Small intestine (tissue), 16 donors: ENCODE results near the gene SYMPK. TPM values are rescaled to one million over a fixed set of nuclear protein-coding genes. Genes with fewer than 3 reads are reported as not detected.

Experiments
- DNase-seq, 2 donors: peaks; one replicate each; pipeline versions ENCODE4 v3.0.0 to v3.0.0-alpha.2; 2013
- FAIRE-seq: peaks from 2 replicates; lab custom pipeline; 2012; peaks lifted over from hg19 to GRCh38; lab: Jason Lieb, UNC
- H3K27ac ChIP-seq, 3 donors: one replicate each; pipeline ENCODE4 v1.5.1; 2013; ENCODE audit warnings: low read length in 2 of 3, mild to moderate bottlenecking in 2 of 3, control low read depth in 1 of 3, inconsistent platforms in 1 of 3, low read depth in 1 of 3, moderate library complexity in 1 of 3
- H3K27me3 ChIP-seq, 3 donors: one replicate each; pipeline ENCODE4 v1.6.1; 2013; ENCODE audit warnings: low read length in 3 of 3, inconsistent platforms in 1 of 3; ENCODE audit not compliant: control insufficient read depth in 3 of 3, insufficient read depth in 3 of 3
- H3K36me3 ChIP-seq, 3 donors: one replicate each; pipeline ENCODE4 v1.6.1; 2013; ENCODE audit warnings: low read length in 3 of 3, inconsistent platforms in 1 of 3, low read depth in 1 of 3, mild to moderate bottlenecking in 1 of 3, moderate library complexity in 1 of 3; ENCODE audit not compliant: control insufficient read depth in 3 of 3, insufficient read depth in 2 of 3
- H3K4me1 ChIP-seq, 3 donors: one replicate each; pipeline ENCODE4 v1.6.1; 2013; ENCODE audit warnings: low read length in 2 of 3, inconsistent platforms in 1 of 3, low read depth in 1 of 3, mild to moderate bottlenecking in 1 of 3, moderate library complexity in 1 of 3; ENCODE audit not compliant: control insufficient read depth in 3 of 3, insufficient read depth in 2 of 3
- H3K4me3 ChIP-seq, 3 donors: one replicate each; pipeline ENCODE4 v1.5.1; 2013; ENCODE audit warnings: low read length in 3 of 3, control low read depth in 1 of 3, inconsistent platforms in 1 of 3, low read depth in 1 of 3, mild to moderate bottlenecking in 1 of 3, moderate library complexity in 1 of 3
- H3K9me3 ChIP-seq, 2 donors: one replicate each; pipeline ENCODE4 v1.6.1; 2013; ENCODE audit warnings: low read depth in 1 of 2, low read length in 1 of 2; ENCODE audit not compliant: control insufficient read depth in 2 of 2, insufficient read depth in 1 of 2
- WGBS, 3 donors: extraction: QIAGEN DNeasy Blood & Tissue Kit; methylation state at CpG; one replicate each; pipeline ENCODE4 v1.1.7; 2013; 5-methylcytosine and 5-hydroxymethylcytosine counted together
- long read RNA-seq, 10 donors: transcript quantifications; one replicate each; lab custom pipeline, GENCODE V29; 2026
- polyA plus RNA-seq, 4 donors: library from polyadenylated mRNA; stranded (reverse) in 3 of 4; unstranded in 1 of 4; fragments of 200-250 nt in 3 of 4; fragments of 120-200 nt in 1 of 4; gene quantifications; one replicate each; pipeline versions ENCODE4 v1.2.1 to v1.2.3, GENCODE V29; 2013
- donor health status: healthy with polysubstance abuse.
- donor health status: control.
- donor health status: control.
- donor health status: Bipolar disorder and iron deficiency.
- donor health status: healthy.

SYMPK gene
- 100 to 1,000 TPM in 1 of 4 donors, 10 to 100 TPM in 3; 64.8 to 106 (median 72.4) TPM for polyA plus RNA-seq
- long read RNA-seq, donor 1, full-length matches to known transcripts: 9 of 19 reads
- long read RNA-seq, donor 1, partial matches to known transcripts: 10 of 19 reads
- long read RNA-seq, donor 1, other reads (novel, unspliced or antisense): 0 of 19 reads
- long read RNA-seq, donor 2, full-length matches to known transcripts: 1 of 1 reads
- long read RNA-seq, donor 2, partial matches to known transcripts: 0 of 1 reads
- long read RNA-seq, donor 2, other reads (novel, unspliced or antisense): 0 of 1 reads
- long read RNA-seq, donor 3, partial matches to known transcripts: 5 of 6 reads
- long read RNA-seq, donor 3, other reads (novel, unspliced or antisense): 0 of 6 reads
- long read RNA-seq, donor 4: 0 reads
- long read RNA-seq, donor 5, full-length matches to known transcripts: 2 of 2 reads
- long read RNA-seq, donor 5, partial matches to known transcripts: 0 of 2 reads
- long read RNA-seq, donor 5, other reads (novel, unspliced or antisense): 0 of 2 reads
- long read RNA-seq, donor 6, full-length matches to known transcripts: 3 of 3 reads
- long read RNA-seq, donor 6, partial matches to known transcripts: 0 of 3 reads
- long read RNA-seq, donor 6, other reads (novel, unspliced or antisense): 0 of 3 reads
- long read RNA-seq, donor 7, full-length matches to known transcripts: 5 of 75 reads
- long read RNA-seq, donor 7, partial matches to known transcripts: 70 of 75 reads
- long read RNA-seq, donor 7, other reads (novel, unspliced or antisense): 0 of 75 reads
- long read RNA-seq, donor 8: 0 reads
- long read RNA-seq, donor 9, partial matches to known transcripts: 5 of 5 reads
- long read RNA-seq, donor 9, other reads (novel, unspliced or antisense): 0 of 5 reads
- long read RNA-seq, donor 10, full-length matches to known transcripts: 4 of 17 reads
- long read RNA-seq, donor 10, partial matches to known transcripts: 13 of 17 reads
- long read RNA-seq, donor 10, other reads (novel, unspliced or antisense): 0 of 17 reads

- no peak for FAIRE-seq
- Histone ChIP-seq H3K36me3 (peaks cover 2 to 28% (median 8%) of the 10 kb centered on the region in 3 donors), H3K27ac (peak within 1 kb of the TSS; percentile 58 to 94 (median 93)), H3K4me3 (peak within 1 kb of the TSS; percentile 70 to 80 (median 74)), H3K9me3 (no peaks in the 10 kb centered on the region), H3K4me1 (peaks cover 0 to 14% (median 0%) of the 10 kb centered on the region in 3 donors), H3K27me3 (peaks cover 0 to 7% (median 0%) of the 10 kb centered on the region in 3 donors)
- WGBS, 3 donors: 0% methylated on average over 53 to 65 of the region's 65 CpGs
- DNase-seq: peak; percentile 99
Measured at GRCh38 chr19:45862564-45863334, at the start of gene SYMPK. Gene SYMPK, minus strand, starts transcription at chr19:45863147. Its CDS starts 8,652 bp downstream, at chr19:45854495.

DNA sequence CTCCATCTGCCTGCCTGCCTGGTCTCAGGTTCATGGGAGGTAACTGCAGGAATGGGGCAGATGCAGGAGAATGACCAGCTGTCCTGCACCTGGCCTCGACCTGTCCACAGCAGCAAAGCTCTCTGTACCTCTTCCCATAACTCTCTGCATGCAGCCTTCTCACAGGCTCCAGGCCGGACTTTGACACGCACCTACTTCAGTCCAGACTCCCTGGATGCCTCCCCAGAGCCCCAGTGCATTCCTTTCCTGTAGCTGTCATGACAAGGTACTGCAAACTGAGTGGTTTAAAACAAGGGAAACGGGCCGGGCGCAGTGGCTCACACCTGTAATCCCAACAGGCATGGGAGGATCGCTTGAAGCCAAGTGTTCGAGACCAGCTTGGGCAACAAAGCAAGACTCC lies 48.3 kb upstream of the SYMPK start:
- Histone ChIP-seq H3K4me3 (no peak overlapping the region), H3K9me3 (no peaks in the 10 kb centered on the region), H3K27me3 (peaks cover 0 to 6% (median 2%) of the 10 kb centered on the region in 3 donors), H3K4me1 (peaks cover 0 to 8% (median 0%) of the 10 kb centered on the region in 3 donors), H3K36me3 (no peaks in the 10 kb centered on the region), H3K27ac (no peak overlapping the region)
- 23 to 58% (median 47%) methylated on average over 8 of the region's 8 CpGs for WGBS, 3 donors
- peak; percentile 31 to 70 for DNase-seq
- no peak for FAIRE-seq

- Histone ChIP-seq H3K27ac (no peak overlapping the region), H3K36me3 (no peaks in the 10 kb centered on the region), H3K9me3 (no peaks in the 10 kb centered on the region), H3K4me1 (peaks cover 0 to 8% (median 0%) of the 10 kb centered on the region in 3 donors), H3K4me3 (no peak overlapping the region), H3K27me3 (peaks cover 0 to 2% (median 0%) of the 10 kb centered on the region in 3 donors)
- 75 to 77% (median 75%) methylated on average over 5 of the region's 5 CpGs for WGBS, 3 donors
- DNase-seq (no peak), FAIRE-seq (no peak)
Measured at GRCh38 chr19:45908956-45909355, 46.0 kb upstream of the SYMPK start.

DNA sequence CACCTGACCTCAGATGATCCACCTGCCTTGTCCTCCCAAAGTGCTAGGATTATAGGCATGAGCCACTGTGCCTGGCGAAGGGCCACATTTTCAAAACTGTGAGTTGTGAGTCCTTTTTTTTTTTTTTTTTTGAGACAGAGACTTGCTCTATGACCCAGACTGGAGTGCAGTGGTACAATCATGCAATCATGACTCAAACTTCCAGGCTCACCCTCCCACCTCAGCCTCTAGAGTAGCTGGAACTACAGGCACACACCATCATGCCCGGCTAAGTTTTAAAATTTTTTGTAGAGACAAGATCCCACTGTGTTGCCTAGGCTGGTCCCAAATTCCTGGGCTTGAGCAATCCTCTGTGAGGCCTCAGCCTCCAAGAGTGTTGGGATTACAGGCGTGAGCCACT lies 43.3 kb upstream of the SYMPK start:
- DNase-seq: no peak
- Histone ChIP-seq H3K4me3 (no peak overlapping the region), H3K27me3 (no peaks in the 10 kb centered on the region), H3K9me3 (no peaks in the 10 kb centered on the region), H3K27ac (no peak overlapping the region), H3K4me1 (peaks cover 0 to 5% (median 0%) of the 10 kb centered on the region in 3 donors), H3K36me3 (no peaks in the 10 kb centered on the region)
- 80 to 87% (median 85%) methylated on average over 3 of the region's 3 CpGs for WGBS, 3 donors
- no peak for FAIRE-seq

- H3K36me3 ChIP-seq: peaks cover 0 to 5% (median 0%) of the 10 kb centered on the region in 3 donors
- H3K4me1 ChIP-seq: peaks cover 0 to 4% (median 0%) of the 10 kb centered on the region in 3 donors
- H3K27me3 ChIP-seq: no peaks in the 10 kb centered on the region
- 79 to 84% (median 81%) methylated on average over 10 of the region's 10 CpGs for WGBS, 3 donors
- no peaks in the 10 kb centered on the region for H3K9me3 ChIP-seq
- DNase-seq (no peak), FAIRE-seq (no peak)
- H3K27ac ChIP-seq: no peak overlapping the region
- no peak overlapping the region for H3K4me3 ChIP-seq
Measured at GRCh38 chr19:45905011-45905410, 42.1 kb upstream of the SYMPK start.

DNA sequence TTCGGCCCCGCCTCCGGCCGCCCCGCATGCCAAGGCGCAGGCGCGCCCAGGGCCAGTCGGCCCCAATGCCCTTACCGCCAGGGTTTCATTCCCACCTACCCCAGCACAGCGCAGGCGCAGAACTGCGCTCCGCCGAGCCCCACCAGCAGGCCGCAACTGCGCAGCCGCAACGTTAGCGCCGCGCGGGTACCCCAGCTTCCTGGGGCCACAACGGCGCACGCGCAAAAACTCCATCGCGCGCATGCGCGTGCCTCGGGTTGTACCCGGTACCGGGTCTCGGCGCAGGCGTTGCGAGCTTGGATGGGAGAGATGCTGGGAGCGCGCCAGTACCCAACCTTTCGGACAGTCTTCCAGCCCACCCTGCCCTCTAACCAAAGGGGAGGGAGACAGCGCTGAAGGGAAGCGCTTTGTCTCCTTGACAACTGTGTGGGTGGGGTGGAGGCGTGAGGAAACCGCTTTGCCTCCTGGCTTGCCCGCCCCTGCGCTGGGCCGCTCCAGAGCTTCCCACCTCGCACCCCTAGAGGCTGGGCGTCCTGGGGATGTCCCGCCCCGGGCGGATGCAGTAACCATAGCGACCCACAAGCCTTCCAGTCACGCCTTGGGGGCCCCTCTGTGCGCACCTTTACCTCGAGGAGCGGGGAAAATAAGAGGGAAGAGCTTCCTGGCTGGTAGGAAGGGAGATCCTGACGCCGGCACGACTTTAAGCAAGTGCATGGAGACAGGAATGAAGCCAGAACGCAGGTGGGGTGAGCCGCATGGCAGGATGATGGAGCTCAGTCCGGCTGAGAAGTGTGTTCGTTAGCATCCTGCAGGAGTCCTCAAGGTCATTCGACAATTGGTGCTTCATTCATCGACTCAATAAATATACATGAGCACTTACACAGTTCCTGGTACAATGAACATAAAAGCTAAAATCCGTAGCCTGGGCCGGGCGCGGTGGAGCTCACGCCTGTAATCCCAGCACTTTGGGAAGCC lies 40.0 kb upstream of the SYMPK start:
- Histone ChIP-seq H3K27ac (peak overlapping the region; percentile 51 to 78 (median 58)), H3K27me3 (no peaks in the 10 kb centered on the region), H3K4me1 (peaks cover 0 to 8% (median 0%) of the 10 kb centered on the region in 3 donors), H3K36me3 (peaks cover 0 to 19% (median 3%) of the 10 kb centered on the region in 3 donors), H3K4me3 (peak overlapping the region; percentile 73 to 83 (median 77)), H3K9me3 (no peaks in the 10 kb centered on the region)
- FAIRE-seq (no peak), DNase-seq (peak; percentile 99 to 100)
- WGBS, 3 donors: 1 to 2% (median 1%) methylated on average over 62 to 73 of the region's 73 CpGs
